Measurements from ENCODE around the gene SLC6A17.

SLC6A17 gene

DNA sequence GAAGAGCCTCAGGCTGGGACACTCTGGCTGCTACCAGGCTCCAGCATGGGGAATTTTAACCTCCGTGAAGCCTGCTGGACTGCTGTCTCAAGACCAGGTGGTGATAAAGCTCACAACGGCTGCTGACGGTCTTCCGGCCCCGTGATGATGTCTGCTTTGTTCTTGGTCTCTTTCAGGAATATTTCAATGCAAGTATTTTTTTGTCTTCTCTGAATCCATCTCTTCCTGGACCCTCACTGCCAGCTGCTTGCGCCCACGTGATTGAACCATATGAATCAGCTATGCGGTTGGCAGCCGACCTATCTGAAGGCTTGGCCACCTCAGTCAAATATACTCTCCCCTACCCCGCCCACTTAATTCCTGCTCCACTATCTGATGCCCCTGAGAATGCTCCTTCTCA, 14.6 kb upstream of the SLC6A17 start:
- DNase-seq (ENCODE audit: low spot score): no peak

DNA sequence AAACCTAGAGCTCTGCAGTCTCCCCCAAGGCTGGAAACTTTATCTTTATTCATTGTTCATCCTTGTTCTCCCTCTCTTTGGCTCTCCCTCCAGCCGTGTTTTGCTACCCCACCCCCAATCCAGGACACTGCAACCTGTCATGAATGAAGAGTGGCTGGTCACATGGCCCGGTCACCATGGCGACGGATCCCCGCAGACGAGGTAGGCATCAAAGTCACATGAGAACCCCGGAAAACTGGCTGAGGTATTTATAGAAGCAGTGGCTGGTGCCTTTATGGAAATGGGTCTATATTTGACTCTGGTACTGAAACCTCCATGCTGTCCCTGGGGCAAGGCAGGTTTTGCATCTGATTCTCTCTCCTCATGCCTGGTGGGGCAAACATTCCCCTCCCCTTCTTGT, 13.4 kb upstream of the SLC6A17 start:
- no peak for DNase-seq (ENCODE audit: low spot score)

DNA sequence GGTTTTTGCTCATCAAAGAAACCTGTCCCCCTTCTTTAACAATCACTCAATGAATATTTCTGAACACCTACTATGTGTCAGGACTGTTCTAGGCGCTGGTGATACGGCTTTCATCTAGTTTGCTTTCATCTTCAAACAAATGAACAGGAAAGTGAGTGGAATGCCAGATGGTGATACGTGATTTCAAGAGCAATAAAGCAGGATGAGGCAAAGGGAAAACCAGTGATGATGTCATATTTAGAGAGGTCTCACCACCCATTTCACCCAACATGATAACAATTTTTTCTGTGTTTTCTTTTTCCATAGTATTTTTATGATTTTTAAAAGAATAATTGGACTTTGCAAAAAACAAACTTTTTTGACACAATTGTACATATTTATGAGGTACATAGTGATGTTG, 11.3 kb upstream of the SLC6A17 start:
- DNase-seq (ENCODE audit: low spot score): no peak

DNA sequence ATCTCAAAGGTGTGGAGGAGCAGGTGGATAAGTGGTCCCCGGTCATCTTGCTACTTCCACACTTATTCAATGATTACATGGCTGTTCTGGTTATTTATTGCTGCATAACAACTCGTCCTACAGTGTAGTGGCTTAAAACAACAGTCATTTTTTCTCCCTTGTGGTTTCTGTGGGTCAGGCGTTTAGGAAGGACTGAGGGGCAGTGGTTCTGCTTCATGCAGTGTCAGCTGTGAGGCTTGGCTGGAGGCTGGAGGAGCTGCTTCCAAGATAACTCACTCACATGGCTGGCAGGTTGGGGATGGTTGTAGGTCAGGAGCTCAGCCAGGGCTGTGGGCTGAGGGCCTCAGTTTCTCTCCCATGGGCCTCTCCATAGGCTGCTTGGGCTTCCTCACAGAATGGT, 5.9 kb upstream of the SLC6A17 start:
- no peak for DNase-seq (ENCODE audit: low spot score)

DNA sequence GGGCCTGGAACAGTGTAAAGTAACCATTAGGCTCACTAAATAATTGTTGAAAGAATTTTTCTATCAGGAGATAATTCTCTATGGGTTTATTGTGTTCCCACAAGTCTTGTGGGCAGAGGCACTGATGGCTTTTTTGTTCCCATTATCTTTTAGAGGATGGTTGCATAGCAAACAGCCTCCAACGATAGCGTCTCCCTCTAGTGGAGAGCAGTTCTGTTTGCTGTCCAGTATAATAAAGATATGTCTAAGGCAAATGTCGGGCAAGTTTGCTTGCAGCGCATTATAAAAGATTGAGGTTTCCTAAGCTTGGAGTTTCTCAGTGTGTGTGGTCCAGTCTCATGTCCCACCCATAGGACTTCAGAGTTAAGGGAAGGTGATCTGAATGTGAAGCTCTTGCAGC, 1.3 kb upstream of the SLC6A17 start:
- DNase-seq (ENCODE audit: low spot score): no peak

DNA sequence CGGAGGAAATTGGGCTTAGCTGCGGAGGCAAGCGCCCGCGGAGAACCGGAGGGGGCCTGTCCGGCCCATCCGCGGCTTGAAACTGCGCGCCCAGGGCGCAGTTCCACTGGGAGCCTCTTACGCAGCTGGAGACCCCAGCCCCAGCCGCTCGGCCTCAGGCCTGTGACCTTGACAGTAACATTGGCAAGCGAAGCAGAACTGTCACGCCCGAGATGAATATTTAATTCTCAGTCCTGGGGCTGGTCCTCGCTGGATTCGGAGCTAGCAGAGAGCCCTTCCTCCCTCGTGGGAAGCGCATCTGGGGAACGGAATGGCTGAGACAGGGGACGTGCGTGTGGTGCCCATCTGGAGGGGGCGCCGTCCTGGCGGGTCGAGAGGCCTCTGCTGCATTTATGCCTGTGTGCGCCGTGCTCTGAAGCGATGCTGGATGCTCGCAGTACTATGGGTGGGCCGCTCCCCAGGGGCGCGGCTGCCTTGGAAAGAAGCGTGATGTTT, 928 bp downstream of the SLC6A17 start:
- peak; percentile 31 for DNase-seq (ENCODE audit: low spot score)

DNA sequence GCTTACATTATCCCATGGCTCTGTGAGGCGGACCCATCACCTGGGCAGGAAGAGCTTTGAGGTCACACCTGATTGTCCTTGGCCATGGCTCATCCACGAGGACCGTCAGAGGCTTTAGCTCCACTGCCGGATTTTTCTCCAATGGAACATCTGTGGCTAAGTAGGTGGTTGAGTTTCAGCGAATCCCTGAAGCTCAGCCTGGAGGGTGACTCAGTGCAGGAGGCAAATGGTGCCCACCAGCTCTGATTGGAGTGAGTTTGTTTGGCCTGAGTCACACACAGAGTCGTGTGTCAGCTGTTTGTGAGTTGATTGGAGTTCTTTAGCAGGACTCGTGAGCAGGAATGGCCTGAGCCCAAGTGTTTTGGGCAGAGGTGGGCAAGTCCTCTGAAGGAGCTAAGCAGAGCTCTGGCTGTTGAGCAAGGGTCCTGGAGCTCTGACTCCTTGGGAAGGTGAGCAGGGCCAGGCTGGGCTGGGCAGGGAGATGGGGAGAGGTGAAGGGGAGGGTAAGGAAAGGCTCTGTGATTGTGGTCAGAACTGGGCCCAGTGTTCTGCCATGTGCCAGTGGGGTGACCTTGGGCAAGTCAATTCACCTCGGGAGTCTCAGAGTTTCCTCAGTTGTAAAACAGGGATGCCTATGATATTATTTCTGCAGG, 2.0 kb downstream of the SLC6A17 start:
- peak; percentile 73 for DNase-seq (ENCODE audit: low spot score)

DNA sequence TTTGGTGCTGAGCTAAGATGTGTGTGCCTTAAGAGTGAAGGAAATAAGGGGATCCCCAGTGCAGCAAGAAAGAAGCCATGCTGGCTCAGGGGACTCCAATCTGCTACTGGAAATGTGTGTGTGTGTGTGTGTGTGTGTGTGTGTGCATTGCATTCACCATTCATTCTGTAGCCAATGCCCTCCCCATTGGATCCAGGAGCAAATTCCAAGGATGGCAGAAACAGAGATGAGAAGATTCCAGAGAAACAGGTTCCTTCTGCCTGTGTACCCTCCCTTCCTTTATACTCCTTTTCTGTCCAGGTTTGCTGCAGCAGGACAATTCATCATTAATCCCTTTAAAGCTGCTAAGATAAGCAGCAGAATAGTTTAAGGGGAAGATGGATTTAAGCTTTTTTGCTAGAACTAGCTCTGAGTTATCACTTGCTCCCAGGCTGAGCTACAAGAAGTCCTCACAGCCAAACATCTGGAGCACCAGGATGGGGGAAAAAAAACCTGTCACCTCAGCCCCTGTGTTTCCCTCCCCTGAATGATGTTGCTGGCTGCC, 3.2 kb downstream of the SLC6A17 start:
- DNase-seq (ENCODE audit: low spot score): no peak

DNA sequence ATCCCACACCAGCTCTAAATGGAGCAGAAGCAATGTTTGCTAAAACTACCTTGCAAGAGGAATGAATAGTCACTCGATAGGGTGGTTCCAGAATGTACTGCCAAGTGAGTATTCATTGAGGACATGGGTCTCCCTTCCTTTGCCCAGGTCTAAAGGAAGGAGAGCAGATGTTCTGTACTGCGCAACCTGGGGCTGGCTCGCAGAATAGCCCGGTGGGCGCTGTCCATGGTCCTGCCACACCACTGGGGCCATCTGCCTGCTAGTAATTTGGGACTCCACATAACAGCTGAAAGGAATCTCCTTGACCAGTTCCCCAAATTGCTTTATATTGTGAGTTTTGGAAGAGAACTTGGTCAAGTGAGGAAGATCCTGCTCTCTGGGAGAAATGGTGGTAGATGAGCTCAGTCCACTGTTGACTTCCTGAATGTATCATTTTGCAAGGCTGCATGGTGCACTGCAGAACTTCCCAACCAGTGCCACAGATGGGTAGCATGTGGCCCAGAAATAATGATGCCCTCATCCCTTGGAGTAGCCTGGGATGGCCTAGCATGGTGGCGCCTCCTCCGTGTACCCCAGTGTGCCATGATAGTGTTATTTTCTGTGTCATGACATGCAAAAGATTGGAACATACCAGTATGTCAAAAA, 5.7 kb downstream of the SLC6A17 start:
- peak; percentile 89 for DNase-seq (ENCODE audit: low spot score)

DNA sequence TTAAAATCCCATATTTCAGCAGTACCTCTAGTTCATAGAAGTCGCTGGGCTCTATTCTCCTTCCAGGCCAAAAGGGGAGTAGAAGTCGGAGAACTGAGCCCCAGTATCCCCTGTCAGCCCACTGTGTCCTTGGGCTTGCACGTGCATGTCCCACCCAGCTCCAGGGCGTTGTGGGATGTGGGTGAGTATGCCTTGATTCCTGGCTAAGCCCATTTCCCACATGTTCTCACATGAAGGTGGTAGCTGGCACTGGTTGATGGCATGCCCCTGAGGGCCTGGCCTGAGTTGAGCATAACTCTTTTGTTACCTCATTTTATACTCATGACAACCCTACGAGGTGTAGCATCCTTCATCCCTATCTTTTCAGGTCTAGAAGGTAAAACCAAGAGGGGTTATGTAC, 8.0 kb downstream of the SLC6A17 start:
- DNase-seq (ENCODE audit: low spot score): no peak

DNA sequence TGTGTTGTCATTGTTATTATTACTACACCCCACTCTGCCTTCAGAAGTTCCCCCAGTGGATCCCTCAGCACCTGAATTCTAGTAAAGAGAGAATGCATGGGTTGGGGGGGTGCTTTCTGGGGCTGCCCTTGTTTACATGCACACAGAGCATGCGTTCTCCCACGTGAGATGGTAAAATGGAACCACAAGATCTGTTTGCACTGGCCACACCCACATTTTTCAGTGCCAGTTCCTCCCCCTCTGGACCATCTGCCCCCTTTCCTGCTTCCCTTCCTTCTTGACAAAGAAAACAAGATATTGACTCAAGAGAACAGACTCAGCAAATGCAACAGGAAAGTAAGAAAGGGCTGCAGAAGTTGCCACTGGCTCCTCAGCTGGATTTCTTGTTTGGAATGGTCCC, 8.9 kb downstream of the SLC6A17 start:
- DNase-seq (ENCODE audit: low spot score): no peak

DNA sequence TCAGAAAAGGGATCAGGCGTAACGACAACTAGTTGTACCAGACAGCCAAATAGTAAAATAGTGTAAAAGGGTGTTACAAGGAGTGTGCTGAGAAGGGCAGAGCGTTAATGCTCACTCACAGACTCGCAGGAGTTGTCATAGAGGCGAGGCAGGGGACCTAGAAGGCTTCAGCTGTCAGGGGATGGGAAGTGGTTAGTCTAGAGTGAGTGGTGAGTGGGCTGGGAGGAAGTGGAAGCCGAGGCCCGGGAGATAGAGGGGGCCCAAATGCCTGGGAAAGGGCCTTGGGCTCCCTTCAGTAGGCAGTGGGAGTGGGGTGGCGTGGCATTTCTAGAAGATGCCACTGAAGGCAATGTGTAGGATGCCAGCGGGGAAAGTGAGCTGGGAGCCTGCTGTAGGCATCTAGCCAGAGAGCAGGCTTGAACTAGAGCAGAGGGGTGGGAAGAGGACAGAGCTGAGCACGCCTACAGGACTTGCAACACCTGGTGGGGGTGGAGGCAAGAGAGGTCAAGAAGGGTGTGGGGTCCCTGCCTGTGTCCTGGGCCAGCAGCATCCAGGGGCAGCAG, 10.3 kb downstream of the SLC6A17 start:
- DNase-seq (ENCODE audit: low spot score): no peak

DNA sequence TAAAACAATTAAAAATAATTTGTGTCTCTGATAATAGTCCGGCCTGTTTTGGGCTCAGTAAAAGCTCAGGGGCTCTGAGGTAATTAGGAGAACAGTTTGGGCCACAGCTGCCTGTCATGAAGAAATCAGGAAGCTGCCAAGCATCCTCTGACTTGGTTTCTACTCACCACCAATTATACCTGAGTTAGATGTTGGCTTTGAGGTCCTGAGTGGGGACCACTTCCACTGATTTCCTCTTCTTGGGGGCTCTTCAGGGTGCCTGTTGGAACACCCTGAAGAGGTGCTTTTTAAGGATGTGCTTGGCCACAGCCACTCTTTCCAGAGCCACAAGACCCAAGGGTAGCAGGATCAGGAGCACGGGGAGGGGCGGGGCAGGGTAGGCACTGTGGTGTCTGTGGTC, 10.9 kb downstream of the SLC6A17 start:
- no peak for DNase-seq (ENCODE audit: low spot score)

DNA sequence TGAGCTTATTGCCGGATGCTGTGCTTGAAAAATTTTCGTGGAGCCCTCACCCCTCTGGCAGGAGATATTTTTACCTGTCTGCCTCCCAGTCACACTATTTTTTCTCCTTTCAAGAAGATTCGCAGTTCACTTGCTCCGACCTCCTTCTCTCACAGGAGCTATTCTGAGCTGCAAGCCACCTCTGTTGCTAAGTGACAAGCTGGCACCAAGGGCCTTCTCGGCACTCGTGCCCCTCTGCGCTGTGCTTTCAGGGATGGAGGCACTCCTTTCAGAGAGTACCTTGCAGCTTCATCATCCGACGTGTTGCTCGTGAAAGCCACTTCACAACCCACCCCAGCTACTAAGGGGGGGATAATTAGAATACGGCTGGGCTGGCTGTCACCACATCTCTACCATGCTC, 11.6 kb downstream of the SLC6A17 start:
- DNase-seq (ENCODE audit: low spot score): no peak

DNA sequence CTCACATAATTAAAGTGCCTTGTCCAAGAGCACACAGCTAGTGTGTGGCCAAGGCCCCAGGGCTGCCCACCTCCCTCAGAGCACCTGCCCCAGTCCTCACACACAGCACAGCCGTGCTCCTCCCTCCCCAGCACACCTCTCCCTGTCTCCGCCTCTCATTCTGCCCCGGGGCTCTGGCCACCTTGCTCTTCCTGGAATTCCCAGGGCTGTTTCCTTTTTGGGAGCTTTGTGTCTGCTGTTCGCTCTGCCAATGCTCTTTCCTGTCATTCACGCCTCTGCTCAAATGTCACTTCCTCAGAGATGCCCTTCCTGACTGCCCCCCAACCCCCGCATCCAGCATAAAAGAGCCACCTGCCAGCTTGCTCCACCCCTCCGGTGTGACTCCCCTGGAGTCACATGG, 13.3 kb downstream of the SLC6A17 start:
- no peak for DNase-seq (ENCODE audit: low spot score)

DNA sequence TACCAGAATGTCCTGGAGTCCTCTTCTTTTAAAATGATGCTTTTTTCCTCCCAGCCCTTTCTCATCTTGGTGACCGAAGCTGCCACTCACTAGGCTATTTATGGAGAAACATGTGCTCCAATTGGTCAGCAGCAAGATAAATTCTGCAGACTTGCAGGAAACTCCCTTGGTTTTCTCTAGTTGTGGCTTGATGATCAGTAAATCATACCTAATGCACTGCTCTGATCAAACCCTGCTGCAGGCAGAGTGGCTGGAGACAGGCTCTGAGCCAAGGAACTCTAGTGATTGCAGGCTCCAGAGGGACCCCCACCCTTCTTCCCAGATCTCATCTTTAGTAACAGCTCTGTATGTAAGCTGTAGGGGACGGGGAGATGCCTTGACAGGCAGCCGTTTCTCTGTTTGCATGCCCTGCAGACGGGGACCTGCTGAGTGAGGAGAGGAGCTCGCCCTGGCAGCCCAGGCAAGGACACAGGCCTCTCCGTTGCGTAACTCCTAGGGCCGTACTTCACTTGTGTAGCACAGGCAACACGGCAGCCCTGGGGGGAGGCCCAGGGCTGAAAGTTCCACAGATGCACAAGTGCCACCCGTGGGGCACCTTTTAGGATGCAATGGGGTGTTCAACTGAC, 14.5 kb downstream of the SLC6A17 start:
- peak; percentile 38 for DNase-seq (ENCODE audit: low spot score)

DNA sequence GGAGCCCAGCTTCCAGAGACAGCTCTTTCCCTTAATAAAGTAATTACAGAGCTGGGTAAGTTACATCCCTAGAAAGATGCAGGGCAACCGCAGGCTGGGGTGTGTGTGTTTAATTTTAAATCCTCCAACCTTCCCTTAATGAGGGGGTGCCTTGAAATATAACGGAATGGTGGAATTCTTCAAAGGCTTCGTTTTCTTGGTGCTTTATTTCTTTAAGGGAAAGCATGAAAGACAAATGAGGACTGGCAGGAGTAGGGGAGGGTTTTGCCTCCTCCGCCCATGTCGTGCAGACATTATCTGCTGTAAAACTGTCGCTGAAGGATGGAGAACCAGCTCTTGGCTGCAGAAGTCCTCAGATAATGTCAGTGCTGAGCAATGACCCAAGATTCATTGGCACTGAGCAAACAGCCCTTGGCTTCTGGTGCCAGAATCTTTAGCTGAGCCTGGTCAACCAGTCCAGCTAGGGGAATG, 15.5 kb downstream of the SLC6A17 start:
- DNase-seq (ENCODE audit: low spot score): no peak

DNA sequence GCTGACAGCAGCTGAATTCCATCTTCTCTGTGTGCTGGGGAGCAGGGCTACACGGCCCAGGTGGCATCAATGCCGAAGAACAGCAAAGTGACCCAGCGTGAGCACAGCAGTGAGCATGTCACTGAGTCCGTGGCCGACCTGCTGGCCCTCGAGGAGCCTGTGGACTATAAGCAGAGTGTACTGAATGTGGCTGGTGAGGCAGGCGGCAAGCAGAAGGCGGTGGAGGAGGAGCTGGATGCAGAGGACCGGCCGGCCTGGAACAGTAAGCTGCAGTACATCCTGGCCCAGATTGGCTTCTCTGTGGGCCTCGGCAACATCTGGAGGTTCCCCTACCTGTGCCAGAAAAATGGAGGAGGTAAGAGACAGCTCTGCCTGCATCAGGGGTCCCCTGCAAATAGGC, 16.6 kb downstream of the SLC6A17 start:
- no peak for DNase-seq (ENCODE audit: low spot score)

DNA sequence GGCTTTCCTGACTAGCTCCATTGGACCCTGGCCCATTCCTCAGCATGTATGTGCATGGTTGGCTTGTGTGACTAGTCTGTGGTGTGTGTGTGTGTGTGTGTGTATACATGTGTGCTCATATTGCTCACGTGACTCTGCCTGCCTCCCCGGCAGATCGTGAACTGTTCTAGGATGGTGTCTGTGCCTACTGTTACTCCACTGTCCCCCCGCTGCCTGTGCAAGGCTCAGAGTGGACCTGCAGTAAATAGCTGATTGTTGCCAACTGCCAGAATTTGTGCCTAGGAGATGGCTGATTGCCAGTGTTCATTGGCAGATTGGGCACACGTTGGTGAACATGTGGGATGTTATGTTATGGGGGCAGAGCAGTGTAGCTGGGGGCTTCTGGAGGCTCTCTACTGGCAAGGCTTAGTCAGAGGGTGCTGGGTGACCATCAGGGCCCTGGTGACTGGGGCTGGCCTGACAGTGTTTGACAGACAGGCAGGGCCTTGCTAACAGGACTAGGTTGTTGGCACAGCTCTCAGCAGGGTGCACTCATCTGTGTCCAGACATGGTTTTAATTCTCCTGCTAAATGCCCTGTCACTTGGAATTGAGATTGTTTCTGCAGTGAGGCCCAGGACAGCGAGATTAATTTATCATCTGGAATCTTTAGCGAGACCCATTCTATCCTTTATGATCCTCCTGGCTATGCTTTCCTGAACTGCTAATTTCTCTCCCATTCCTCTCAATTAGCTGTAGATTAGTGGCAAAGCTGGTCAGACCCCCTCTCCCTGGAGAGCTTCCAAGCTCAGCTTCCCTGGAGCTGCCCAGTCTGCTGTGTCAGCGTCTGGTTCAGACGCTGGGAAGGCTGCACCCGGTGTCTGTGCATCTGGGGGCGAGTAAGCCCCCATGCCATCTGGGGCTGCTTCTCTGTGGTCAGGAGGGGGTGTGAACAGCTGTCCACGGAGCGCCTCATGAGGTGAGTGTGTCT, 20.8 kb downstream of the SLC6A17 start:
- DNase-seq (ENCODE audit: low spot score): no peak

DNA sequence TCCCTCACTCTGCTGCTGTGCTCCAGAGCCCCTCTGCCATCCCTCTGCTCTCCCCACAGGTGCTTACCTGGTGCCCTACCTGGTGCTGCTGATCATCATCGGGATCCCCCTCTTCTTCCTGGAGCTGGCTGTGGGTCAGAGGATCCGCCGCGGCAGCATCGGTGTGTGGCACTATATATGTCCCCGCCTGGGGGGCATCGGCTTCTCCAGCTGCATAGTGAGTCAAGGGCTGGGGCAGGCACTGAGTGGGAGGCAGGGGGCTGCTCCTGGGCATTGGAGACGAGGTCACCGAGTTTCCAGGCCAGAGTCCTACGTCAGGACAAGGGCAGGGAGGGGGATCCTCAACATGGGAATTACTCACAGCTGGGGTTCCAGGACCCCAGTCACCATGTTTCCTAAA, 21.7 kb downstream of the SLC6A17 start:
- no peak for DNase-seq (ENCODE audit: low spot score)

DNA sequence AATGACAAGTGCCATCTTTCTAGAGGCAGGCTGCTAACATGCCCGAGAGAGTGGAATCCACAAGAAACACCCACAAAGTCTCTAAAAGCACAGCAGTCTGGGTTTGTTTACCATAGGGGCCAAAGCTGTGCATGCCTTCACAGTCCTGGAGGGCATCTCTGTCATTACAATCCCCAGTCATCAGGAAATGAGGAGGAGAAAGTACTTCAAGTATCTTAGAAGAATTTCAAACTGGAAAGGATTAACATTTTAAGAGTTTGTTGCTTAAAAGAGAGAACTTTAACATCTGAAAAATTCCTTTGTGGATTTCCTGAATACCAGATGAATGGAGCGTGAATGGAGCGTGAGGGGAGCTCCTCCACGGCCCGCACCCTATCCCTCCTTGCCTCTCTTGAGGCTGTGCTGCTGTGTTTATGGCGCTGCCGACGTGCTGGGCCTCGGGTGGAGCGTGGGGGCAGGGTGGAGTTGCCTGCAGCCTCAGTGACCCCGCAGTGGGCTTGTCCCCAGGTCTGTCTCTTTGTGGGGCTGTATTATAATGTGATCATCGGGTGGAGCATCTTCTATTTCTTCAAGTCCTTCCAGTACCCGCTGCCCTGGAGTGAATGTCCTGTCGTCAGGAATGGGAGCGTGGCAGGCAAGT, 23.3 kb downstream of the SLC6A17 start:
- peak; percentile 58 for DNase-seq (ENCODE audit: low spot score)

Measured in AG20443 (cell line).